HL-60 (cell line): ENCODE measurements around the gene FLYWCH1.

Experiments
- CTCF ChIP-seq: IDR thresholded peaks from one replicate; pipeline ENCODE4 v1.5.1; 2011; ENCODE audit warnings: low read length, control low read depth, inconsistent platforms; ENCODE audit not compliant: insufficient read depth
- GABPA ChIP-seq: IDR thresholded peaks from 2 replicates; pipeline ENCODE4 v1.6.1; 2012; ENCODE audit warnings: low read depth
- POLR2AphosphoS5 ChIP-seq: IDR thresholded peaks from 2 replicates; pipeline ENCODE4 v1.6.1; 2012; ENCODE audit warnings: low read depth
- REST ChIP-seq: IDR thresholded peaks from 2 replicates; pipeline ENCODE4 v1.6.1; 2012; ENCODE audit warnings: low read depth; ENCODE audit not compliant: insufficient replicate concordance
- SPI1 ChIP-seq: IDR thresholded peaks from 2 replicates; pipeline ENCODE4 v1.6.1; 2012; ENCODE audit warnings: low read depth, mild to moderate bottlenecking, borderline replicate concordance

- no peak for TF ChIP-seq POLR2AphosphoS5
- TF ChIP-seq REST = no peak
- TF ChIP-seq CTCF = no peak
- no peak for TF ChIP-seq SPI1
- TF ChIP-seq GABPA = no peak
Measured at GRCh38 chr16:2896480-2897010, 15.2 kb upstream of the FLYWCH1 start.
